Epithelial cell of proximal tubule (primary cell): Measurements from ENCODE around the gene GPC2. TPM values are rescaled to one million over a fixed set of nuclear protein-coding genes. Genes with fewer than 3 reads are reported as not detected.

Source experiments
- DNase-seq: peaks from one replicate; pipeline ENCODE4 v3.0.0-alpha.2; 2011; ENCODE audit warnings: low read depth
- H3K4me3 ChIP-seq: 2 replicates; pipeline ENCODE4 v1.5.1; 2011; ENCODE audit warnings: low read depth, mild to moderate bottlenecking, low read length
- total RNA-seq: library from RNA; depleted of rRNA; stranded (reverse); fragments of >200 nt; gene quantifications from 2 replicates; pipeline ENCODE4 v1.2.3, GENCODE V29; 2015
- TF ChIP-seq, protein P1 (sequence below): conservative IDR thresholded peaks from 2 replicates; pipeline ENCODE4 v1.5.1; 2012; ENCODE audit warnings: low read depth, mild to moderate bottlenecking, low read length

GPC2 gene
- total RNA-seq, 1 donor from 2014 or later: 11.0 TPM

DNA sequence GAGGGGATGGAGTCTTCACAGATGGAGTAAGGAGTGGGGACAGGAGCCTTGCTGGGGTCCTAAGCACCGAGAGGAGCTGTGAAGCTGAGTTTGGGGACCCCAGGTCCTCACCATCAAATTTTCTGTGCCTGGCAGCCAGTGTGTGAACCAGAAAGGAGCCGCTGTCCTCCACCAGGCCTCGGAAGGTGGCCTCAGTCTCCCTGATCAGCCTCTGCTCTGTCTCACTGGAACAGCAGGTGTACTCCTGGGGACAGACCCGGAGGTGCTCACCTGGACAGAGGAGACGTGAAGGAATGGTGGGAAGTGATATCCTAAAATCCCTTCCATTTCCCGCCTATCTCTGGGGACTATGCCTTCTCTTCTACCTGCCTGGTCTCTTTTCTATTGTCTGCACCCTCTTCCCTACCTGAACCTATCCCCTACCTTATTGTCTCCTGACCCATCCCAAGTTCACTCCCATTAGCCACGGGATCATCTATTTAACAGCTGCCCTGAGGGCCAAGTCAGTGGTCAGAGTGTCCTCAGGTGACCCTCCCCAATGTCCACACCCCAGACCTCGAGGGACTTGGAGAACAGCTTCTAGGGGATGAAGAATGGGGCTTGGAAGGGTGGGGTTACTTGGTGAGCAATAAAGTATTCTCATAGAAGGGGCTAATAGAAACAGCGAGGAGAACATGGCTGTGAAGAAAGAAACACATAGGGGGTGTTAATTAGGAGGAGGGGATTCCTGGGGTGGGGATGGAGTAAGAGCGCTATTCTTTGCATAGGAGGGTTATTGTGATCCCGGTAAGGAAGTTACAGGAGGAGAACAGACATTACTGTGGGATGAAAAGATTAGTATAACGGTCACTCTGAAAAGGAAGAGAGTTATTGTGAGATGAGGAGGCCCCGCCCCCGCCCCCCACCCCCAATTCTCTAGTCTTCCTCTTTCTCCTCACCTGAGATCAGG lies 811 bp downstream of the GPC2 start:
- TF ChIP-seq, protein P1, sequence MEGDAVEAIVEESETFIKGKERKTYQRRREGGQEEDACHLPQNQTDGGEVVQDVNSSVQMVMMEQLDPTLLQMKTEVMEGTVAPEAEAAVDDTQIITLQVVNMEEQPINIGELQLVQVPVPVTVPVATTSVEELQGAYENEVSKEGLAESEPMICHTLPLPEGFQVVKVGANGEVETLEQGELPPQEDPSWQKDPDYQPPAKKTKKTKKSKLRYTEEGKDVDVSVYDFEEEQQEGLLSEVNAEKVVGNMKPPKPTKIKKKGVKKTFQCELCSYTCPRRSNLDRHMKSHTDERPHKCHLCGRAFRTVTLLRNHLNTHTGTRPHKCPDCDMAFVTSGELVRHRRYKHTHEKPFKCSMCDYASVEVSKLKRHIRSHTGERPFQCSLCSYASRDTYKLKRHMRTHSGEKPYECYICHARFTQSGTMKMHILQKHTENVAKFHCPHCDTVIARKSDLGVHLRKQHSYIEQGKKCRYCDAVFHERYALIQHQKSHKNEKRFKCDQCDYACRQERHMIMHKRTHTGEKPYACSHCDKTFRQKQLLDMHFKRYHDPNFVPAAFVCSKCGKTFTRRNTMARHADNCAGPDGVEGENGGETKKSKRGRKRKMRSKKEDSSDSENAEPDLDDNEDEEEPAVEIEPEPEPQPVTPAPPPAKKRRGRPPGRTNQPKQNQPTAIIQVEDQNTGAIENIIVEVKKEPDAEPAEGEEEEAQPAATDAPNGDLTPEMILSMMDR: no peak

DNA sequence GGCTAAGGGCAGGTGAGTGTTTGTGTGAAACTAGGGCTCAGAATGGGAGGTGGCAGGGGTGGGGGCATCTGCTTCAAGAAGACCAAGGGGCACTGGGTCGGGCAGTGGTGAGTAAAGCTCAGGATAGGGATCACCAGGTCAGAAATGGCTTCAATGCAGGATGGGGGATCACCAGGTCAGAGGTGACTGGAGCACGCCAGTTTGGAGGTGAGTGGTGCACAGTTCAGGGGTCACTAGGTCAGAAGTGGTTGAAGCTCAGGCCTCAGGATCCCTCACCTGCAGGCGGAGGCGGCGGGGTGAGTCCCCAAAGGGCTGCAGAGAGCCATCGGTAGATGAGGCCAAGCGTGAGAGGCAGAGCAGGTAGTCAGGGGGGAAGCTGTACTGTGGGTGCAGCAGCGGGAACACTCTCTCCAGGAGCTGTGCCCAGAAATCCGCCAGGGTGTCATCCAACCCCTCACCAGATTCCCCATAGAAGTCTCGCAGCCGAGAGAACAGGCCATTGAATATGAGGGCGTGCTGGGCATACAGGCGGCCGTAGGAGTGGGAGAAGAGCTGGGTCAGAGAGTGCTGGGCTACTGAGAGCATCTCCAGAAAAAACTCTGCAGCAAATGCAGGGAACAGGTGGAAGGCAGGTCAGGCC lies 1.8 kb downstream of the GPC2 start:
- H3K4me3 ChIP-seq: no peak overlapping the region
- TF ChIP-seq, protein P1: no peak
- DNase-seq: no peak

More for the DNA sequence above, 811 bp downstream of the GPC2 start:
- peak overlapping the region; percentile 68 for H3K4me3 ChIP-seq
- no peak for DNase-seq

DNA sequence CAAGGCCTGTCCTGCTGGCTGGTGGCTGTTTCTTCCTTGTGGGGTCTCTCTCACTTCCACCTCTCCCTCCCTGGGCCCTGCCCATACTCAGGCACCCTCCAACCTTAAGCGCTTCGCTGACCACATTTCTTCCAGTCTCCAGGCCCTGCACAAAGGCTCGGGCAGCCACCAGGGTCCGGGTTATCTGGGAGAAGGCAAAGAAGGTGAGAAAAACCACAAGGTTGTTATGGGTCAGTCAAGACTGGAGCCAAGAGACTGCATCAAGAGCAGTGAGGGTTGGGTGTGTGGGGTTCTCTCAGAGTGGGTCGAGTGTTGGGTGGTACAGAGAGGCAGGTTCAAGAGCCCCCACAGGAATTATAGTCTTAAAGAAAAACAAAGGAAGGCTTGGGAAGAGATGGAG lies 2.6 kb downstream of the GPC2 start:
- H3K4me3 ChIP-seq: no peak overlapping the region
- DNase-seq: no peak
- TF ChIP-seq, protein P1: no peak

DNA sequence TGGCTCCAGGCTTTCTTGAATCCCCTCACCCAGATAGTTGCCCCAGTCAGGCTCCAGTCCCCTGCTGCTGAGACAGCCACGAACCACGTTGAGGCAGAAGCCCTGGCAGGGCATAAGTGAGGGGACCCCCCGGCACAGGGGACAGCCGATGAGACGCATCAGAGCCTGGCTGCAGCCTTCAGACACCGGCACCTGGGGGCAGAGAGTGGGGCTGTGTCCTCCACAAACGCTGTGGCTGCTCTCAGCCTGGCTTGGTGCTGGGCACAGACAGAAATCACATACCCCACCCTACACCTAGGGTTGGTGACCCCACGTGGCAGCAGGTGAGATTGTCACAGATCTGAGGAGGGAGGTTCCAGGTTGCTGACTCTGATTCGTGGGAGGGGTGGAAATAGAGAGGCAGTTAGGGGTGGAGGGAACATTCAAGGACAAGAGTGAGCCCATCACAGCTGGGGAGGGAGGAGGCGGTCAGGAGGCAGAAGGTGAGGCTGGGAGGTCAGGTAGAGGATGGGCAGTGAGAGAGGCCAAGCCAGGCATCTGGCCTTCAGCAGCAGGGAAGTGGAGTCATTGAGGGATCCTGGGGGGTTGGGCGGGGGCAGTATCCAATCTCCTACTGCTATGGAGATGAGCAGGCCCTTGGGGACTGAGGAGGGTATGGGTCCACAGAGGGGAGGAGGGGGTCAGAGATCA lies 3.2 kb downstream of the GPC2 start:
- H3K4me3 ChIP-seq: no peak overlapping the region
- TF ChIP-seq, protein P1: no peak
- DNase-seq: no peak

DNA sequence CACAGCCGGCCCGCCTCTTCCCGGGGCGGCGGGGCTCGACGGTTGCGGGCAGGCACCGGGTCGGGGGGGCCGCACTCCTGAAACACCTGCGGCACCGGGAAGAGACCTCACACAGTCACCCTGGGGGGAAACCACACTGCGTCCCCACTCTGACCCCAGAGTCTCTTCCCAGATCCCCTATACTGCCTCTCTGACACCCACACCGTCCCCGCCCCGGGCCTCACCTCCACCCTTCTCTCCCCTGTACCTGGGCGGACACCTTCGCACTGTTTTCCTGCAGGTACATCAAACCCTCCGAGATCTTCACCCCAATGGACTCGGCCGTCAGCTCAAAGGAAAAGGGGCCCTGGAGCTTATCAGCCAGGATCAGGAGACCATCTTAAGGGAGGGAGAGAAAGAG lies 5.3 kb downstream of the GPC2 start:
- no peak overlapping the region for H3K4me3 ChIP-seq
- TF ChIP-seq, protein P1: no peak
- no peak for DNase-seq

DNA sequence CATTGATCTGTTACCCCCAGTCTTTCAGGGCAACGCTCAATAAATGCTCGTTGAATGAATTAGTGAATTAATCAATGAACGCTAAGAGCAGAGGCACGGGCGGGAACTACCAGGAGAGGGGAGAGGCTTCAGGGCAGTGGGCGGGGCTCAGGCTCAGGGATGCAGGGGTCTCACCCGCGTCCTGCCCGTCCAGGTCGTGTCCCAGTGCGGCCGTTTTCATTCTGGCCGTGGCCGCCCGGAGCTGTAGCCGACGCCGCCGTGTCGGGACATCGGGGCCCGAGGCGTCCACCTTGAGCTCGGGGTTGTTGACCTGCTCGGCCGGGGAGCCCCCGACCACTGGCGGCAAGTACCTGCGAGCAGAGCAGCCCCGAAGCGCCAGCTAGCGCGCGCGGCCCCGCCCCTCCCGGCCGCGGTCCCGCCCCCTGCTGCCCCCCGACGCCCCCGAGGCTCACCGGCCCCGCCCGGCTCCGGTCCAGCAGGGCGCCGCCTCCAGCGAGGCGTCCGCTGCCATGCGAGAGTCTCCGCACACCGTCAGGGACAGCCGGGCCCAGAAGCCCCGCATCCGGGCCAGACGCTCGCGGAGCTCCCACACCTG lies 6.0 kb downstream of the GPC2 start:
- no peak for DNase-seq
- peak overlapping the region; percentile 33 for H3K4me3 ChIP-seq
- TF ChIP-seq, protein P1: no peak
